ENCODE measurements around the gene ANKMY1.

- no peak for TF ChIP-seq YY1 (IDR thresholded peaks at IDR 0.05; ENCODE audit: insufficient read depth, insufficient read length)
- no peak for TF ChIP-seq ZNF274 (IDR thresholded peaks at IDR 0.05; ENCODE audit: low read depth, low read length)
- no peak for TF ChIP-seq SUZ12 (IDR thresholded peaks at IDR 0.05; ENCODE audit: extremely low read depth, insufficient read depth, insufficient read length)
Measured at GRCh38 chr2:240435948-240436682, 121.7 kb downstream of the ANKMY1 start.

All from NT2/D1 (cell line).